Stimulated activated memory B cell treated with anti-CD40 and anti-IgM and Interleukin-4, amounts not matched to agents 10 μg/mL and 1 μg/mL and 100 μg/mL, for 72 hours (primary cell): ENCODE data around the gene CCDC14.
"Not testable (repeated sequence)": the region's sequence is repeated elsewhere in the genome, so short reads cannot be mapped to it uniquely, and the experiment has no call there.

ENCODE experiments used
- ATAC-seq: fragments of 150-1000 bp; cut with Tn5 transposase; 2 replicates; pipeline ENCODE4 v1.10.0; 2021
- H3K27ac Mint-ChIP-seq: one replicate; pipeline ENCODE4 v1.8.0; 2022; ENCODE audit warnings: mild to moderate bottlenecking, mixed read lengths
- H3K27me3 Mint-ChIP-seq: one replicate; pipeline ENCODE4 v1.8.0; 2022; ENCODE audit warnings: mixed read lengths
- H3K36me3 Mint-ChIP-seq: one replicate; pipeline ENCODE4 v1.8.0; 2022; ENCODE audit warnings: mixed read lengths
- H3K4me1 Mint-ChIP-seq: one replicate; pipeline ENCODE4 v1.8.0; 2022; ENCODE audit warnings: mixed read lengths
- H3K4me3 Mint-ChIP-seq: one replicate; pipeline ENCODE4 v1.8.0; 2022; ENCODE audit warnings: mild to moderate bottlenecking, moderate library complexity, mixed read lengths
- H3K9me3 Mint-ChIP-seq: one replicate; pipeline ENCODE4 v1.8.0; 2022; ENCODE audit warnings: mixed read lengths

The CCDC14 gene

DNA sequence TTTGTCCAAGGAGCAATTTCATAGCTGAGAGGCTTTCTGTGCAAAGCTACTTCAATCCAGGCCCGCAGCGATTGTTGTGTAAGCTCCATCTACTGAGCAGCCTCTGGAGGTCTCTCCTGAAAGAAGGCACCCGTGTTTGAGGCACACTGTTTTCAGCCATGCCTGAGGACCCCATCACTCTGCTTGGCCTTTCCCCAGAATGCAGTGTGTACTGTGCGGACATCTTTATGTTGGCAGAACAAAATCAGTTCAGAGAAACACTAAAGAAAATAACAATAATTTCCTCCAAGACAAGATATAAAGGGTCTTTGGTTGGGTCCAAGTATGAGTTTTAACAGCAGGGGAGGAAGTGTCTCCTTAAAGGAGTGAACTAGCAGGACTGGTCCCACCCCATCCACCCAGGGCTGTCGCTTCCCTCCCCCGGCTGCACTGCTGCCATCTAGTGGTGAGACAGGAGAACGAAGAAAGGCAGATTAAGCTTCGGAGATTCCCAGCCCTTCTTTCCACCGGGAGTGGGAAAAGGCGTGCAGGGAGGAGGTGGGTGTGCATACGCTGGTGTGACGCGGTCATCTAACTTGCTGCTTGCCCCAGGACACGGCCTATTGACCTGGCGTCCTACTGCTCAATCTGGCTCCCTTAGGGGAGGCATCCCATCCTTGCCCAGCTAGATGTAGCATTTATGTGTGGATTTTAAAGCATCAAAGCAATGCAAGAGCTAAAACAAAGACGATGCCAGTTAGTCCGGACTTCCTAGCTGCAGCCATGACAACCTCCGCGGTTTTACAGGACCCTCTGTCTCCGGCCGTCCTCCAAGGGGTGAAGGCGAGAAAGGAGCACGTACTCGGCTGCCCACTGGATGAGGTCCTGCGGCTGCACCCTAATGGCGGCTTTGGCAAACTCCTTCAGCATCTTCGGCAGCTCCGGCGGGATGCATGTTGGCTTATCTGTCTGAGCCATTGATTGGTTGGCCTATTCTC, 18.8 kb upstream of the CCDC14 start:
- not testable (repeated sequence) for H3K4me1 Mint-ChIP-seq, H3K27ac Mint-ChIP-seq, H3K4me3 Mint-ChIP-seq, H3K9me3 Mint-ChIP-seq, H3K36me3 Mint-ChIP-seq
- peaks cover 44% of the 10 kb centered on the region for H3K27me3 Mint-ChIP-seq
- ATAC-seq: peak; percentile 72

DNA sequence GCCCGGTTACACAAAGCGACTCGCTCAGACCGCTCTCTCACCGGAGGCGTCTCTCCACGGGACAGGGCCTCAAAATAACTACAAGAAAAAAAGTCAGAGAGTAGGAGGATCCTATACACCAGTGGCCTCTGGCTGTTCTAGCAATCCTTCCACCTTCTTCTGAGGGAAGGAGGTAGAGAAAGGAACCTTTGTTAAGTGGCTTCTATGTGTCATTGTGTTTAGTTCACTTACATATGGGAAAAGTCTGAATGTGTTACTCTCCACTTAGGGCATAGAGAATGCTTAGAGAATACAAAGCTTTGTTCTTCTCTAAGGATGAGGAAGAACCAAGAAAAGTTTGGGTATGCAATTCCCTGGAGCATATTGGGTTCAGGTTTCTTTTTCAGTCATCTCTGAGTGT, 15.9 kb upstream of the CCDC14 start:
- not testable (repeated sequence) for H3K4me3 Mint-ChIP-seq, H3K27ac Mint-ChIP-seq, H3K9me3 Mint-ChIP-seq, H3K36me3 Mint-ChIP-seq, ATAC-seq, H3K4me1 Mint-ChIP-seq
- peaks cover 46% of the 10 kb centered on the region for H3K27me3 Mint-ChIP-seq

DNA sequence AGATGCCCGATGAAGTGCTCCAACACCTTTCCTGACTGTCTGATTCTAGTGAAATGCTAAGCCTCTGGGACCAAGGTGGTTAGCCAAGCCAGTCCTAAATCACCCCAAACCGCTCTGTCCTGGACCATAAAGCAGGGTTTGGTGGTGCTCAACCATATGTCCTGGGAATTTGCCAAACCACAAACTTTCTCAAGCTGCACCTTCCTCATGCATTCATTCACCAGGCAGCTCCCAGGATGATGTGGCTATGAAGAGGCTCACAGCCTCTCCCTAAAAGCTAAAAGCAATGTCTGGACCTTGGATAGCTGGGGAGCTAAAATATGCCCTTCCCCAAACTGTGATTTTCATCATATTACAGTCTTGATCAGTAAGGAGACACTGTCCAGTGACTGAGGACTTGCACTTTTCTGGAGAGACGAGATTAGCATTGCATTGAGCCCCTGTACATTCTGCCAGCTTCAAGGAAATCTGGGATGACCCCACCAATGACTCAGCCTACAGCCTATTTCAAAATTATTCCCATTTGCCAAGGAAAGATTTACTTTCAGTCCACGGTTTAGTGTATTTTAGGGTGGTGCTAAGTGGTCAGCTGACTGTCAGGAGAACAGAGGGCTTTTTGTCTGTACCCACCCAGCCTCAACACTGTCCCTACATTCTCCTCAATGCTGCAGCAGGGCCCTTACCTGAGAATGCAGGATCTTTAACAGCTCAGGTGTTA, 15.3 kb upstream of the CCDC14 start:
- H3K36me3 Mint-ChIP-seq, H3K4me1 Mint-ChIP-seq, H3K27ac Mint-ChIP-seq, ATAC-seq, H3K4me3 Mint-ChIP-seq, H3K9me3 Mint-ChIP-seq: not testable (repeated sequence)
- H3K27me3 Mint-ChIP-seq: peaks cover 46% of the 10 kb centered on the region

- ATAC-seq, H3K27ac Mint-ChIP-seq, H3K4me3 Mint-ChIP-seq, H3K4me1 Mint-ChIP-seq, H3K36me3 Mint-ChIP-seq, H3K9me3 Mint-ChIP-seq: not testable (repeated sequence)
- peaks cover 47% of the 10 kb centered on the region for H3K27me3 Mint-ChIP-seq
These were observed 14.0 kb upstream of the CCDC14 start for GRCh38 chr3:123975030-123975429.

DNA sequence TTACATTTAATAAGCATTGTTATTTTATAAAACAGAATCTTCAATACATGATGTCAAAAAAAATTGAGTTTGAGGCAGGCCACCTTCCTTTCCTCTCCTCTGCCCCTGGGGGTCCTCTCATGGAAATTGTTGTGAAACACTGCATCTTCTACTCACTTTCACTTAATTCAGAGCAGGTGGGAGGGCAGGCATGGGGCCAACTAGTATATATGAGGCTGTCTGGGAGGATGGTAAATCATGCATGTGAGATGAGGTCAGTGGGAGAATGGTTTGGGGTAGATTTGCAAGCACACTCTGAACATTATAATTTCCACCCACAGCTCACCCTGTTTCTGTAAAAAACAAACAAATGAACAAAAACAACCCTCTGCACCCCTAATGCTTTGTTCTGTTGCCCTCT, 10.4 kb upstream of the CCDC14 start:
- ATAC-seq: no peak

DNA sequence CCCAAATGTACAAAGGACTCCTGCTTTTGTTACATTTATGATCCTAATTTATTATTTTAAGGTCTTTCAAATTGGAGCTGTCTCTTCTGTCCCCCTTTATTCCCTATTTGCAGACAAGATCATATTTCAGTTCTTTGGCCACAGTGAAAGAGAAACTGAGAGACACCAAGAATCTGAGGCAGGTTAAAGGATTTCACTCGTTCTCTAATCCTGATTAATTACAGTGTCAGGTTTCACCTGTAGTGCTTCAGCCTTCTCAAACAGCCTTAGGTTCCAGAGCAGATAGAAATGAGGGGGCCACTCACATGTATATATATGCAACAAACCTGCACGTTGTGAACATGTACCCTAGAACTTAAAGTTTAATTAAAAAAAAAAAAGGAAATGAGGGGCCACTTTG, 6.2 kb upstream of the CCDC14 start:
- H3K27me3 Mint-ChIP-seq: peaks cover 28% of the 10 kb centered on the region
- not testable (repeated sequence) for ATAC-seq, H3K36me3 Mint-ChIP-seq, H3K4me3 Mint-ChIP-seq, H3K27ac Mint-ChIP-seq, H3K4me1 Mint-ChIP-seq, H3K9me3 Mint-ChIP-seq

More for the DNA sequence above, 10.4 kb upstream of the CCDC14 start:
- Mint-ChIP-seq H3K27ac (no peak overlapping the region), H3K27me3 (peaks cover 45% of the 10 kb centered on the region), H3K36me3 (no peaks in the 10 kb centered on the region), H3K9me3 (no peaks in the 10 kb centered on the region), H3K4me1 (no peaks in the 10 kb centered on the region), H3K4me3 (no peak overlapping the region)

- H3K27me3 Mint-ChIP-seq: peaks cover 23% of the 10 kb centered on the region
These were observed 5.8 kb upstream of the CCDC14 start for GRCh38 chr3:123966799-123967198.

DNA sequence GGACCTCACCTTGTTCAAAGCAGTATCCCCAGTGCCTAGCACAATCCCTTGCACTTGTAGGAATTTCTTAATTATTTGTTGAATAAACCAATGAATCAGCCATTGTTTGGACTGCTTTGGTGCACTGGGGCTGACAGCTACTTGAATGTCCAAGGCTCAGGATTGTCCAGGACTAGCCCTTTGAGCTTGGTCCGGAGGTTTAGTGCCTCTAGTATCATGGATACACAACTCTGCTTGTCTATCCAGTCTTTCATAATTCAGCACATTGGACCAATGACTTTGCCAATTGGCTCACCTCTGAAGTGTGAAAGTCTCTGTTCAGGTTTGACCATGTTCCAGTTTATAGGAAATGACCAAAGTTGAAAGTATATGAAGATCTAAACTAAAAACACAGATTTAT, 3.8 kb upstream of the CCDC14 start:
- not testable (repeated sequence) for H3K4me3 Mint-ChIP-seq, H3K27ac Mint-ChIP-seq, ATAC-seq, H3K4me1 Mint-ChIP-seq, H3K36me3 Mint-ChIP-seq, H3K9me3 Mint-ChIP-seq
- peaks cover 11% of the 10 kb centered on the region for H3K27me3 Mint-ChIP-seq

More at GRCh38 chr3:123966799-123967198, 5.8 kb upstream of the CCDC14 start:
- not testable (repeated sequence) for H3K9me3 Mint-ChIP-seq, H3K4me3 Mint-ChIP-seq, H3K4me1 Mint-ChIP-seq, H3K36me3 Mint-ChIP-seq, H3K27ac Mint-ChIP-seq
- peak; percentile 60 for ATAC-seq

GRCh38 chr3:123961508-123961856, 453 bp upstream of the CCDC14 start:
- H3K27ac Mint-ChIP-seq: peak overlapping the region; percentile 91
- H3K4me3 Mint-ChIP-seq: peak overlapping the region; percentile 97
- peaks cover 13% of the 10 kb centered on the region for H3K4me1 Mint-ChIP-seq
- H3K36me3 Mint-ChIP-seq: no peaks in the 10 kb centered on the region
- H3K9me3 Mint-ChIP-seq: no peaks in the 10 kb centered on the region
- no peak for ATAC-seq
- no peaks in the 10 kb centered on the region for H3K27me3 Mint-ChIP-seq

DNA sequence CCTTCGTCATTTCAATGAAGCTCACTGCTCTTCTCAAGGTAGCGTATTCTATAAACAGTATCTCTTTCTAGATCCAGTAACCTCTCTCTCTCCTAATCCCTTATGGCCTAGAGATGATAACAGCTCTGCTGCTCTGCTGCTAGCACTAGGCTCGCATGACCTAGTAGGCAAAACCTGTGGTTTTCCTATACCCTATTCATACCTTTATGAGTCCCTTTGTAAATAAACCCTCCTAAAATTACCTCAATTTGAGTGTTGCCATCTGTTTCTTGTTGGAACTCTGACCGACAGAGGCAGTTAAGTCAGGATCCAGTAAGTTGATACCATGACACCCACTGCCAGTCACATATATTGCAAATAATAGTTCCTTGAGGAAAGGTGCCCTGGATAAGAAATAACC, 7.3 kb downstream of the CCDC14 start:
- Mint-ChIP-seq H3K27me3 (no peaks in the 10 kb centered on the region), H3K9me3 (no peaks in the 10 kb centered on the region), H3K4me3 (no peak overlapping the region), H3K36me3 (peaks cover 43% of the 10 kb centered on the region), H3K4me1 (peaks cover 6% of the 10 kb centered on the region), H3K27ac (no peak overlapping the region)
- peak; percentile 50 for ATAC-seq

- Mint-ChIP-seq H3K4me3 (no peak overlapping the region), H3K4me1 (no peaks in the 10 kb centered on the region), H3K36me3 (peaks cover 43% of the 10 kb centered on the region), H3K9me3 (no peaks in the 10 kb centered on the region), H3K27me3 (no peaks in the 10 kb centered on the region), H3K27ac (no peak overlapping the region)
- ATAC-seq: no peak
These were observed 8.0 kb downstream of the CCDC14 start for GRCh38 chr3:123952844-123953520.

DNA sequence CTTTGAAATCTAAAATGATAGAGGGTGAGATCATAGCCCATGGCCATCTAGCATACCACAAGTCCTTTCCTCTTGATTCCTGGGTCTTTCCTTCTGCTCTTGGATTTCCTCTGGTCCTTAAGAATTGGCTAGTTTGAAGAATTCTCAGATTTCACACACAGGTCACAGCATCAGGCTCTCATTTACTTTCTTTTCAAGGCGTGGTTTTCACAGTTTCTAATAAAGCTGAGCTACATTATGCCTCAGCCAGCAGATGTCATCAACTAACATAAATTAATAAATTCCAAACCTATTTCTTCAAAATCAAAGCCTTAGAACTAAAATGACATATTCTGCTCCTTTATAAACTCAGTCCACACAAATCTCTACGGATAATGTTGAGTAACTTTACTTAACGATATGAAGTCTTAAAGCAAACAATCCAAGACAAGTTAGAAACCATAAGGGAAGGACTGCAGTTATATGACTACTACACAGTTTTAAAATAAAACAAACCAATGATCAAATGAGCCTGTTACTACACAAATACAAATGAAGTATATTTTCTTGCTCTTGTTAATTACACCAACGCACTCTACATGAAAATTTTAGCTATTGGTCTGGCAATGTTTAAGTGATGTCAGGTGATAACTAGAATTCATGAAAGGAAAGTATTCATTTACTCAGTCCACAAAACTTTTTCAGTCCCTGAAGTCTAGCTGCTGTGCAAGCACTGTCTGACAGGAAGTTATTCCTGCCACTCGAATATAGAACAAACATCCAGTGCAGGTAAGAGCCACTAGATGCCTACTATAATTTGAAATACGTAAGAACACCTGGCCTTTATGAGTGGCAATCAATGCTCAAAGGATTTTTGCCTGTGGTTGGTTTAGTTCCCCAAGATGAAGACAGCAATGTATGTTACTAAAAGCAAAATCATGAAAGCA, 9.2 kb downstream of the CCDC14 start:
- ATAC-seq: no peak
- Mint-ChIP-seq H3K4me1 (no peaks in the 10 kb centered on the region), H3K4me3 (no peak overlapping the region), H3K9me3 (no peaks in the 10 kb centered on the region), H3K27ac (no peak overlapping the region), H3K36me3 (peaks cover 46% of the 10 kb centered on the region), H3K27me3 (no peaks in the 10 kb centered on the region)

DNA sequence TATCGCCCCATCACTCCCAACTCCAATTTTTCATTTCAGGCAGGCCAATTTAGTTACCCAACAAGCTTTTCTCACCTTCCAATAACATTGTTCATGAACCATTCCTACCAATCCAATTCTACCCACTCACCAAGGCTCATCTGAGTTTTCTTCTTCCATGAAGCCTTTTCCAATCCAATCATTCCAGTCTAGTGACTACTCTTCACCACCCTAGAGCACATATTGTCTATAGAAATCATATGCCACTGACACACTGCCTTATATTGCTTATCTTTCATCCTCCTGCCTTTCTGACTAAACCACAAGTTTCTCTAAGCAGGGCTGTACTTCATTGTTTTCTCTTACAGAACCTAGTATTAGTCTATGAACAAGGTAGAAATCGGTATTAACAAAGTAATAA, 11.4 kb downstream of the CCDC14 start:
- ATAC-seq: no peak

DNA sequence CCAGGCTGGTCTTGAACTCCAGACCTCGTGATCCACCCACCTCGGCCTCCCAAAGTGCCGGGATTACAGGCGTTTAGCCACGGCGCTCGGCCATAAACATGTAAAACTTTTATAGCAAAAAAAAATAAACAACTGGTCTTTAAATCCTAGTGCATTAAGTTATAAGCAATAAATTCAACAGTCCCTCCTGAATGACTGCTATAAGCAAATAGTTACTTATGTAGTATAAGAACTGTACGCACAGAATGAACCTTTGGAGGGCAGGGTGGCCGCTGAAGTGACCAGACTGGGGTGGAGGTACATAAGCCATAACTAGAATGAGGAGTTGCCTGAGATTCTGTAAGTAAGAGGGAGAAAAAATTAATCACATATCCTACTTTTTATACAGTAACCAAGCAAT, 12.6 kb downstream of the CCDC14 start:
- no peak overlapping the region for H3K4me3 Mint-ChIP-seq
- no peak overlapping the region for H3K27ac Mint-ChIP-seq
- H3K9me3 Mint-ChIP-seq: no peaks in the 10 kb centered on the region
- peaks cover 52% of the 10 kb centered on the region for H3K36me3 Mint-ChIP-seq
- H3K4me1 Mint-ChIP-seq: no peaks in the 10 kb centered on the region
- no peak for ATAC-seq
- no peaks in the 10 kb centered on the region for H3K27me3 Mint-ChIP-seq

More for the DNA sequence above, 11.4 kb downstream of the CCDC14 start:
- Mint-ChIP-seq H3K9me3 (no peaks in the 10 kb centered on the region), H3K27me3 (no peaks in the 10 kb centered on the region), H3K36me3 (peaks cover 40% of the 10 kb centered on the region), H3K4me1 (no peaks in the 10 kb centered on the region), H3K4me3 (no peak overlapping the region), H3K27ac (no peak overlapping the region)

GRCh38 chr3:123947482-123947881, 13.5 kb downstream of the CCDC14 start:
- H3K4me3 Mint-ChIP-seq: no peak overlapping the region
- no peaks in the 10 kb centered on the region for H3K27me3 Mint-ChIP-seq
- peaks cover 47% of the 10 kb centered on the region for H3K36me3 Mint-ChIP-seq
- H3K9me3 Mint-ChIP-seq: no peaks in the 10 kb centered on the region
- ATAC-seq: no peak
- no peak overlapping the region for H3K27ac Mint-ChIP-seq
- no peaks in the 10 kb centered on the region for H3K4me1 Mint-ChIP-seq
